Stimulated activated CD4-positive, alpha-beta T cell treated with anti-CD3 and anti-CD28 coated beads, Interleukin-15, amount 100 ng/mL, for 48 hours (primary cell): ENCODE data around the gene CFAP46.
"Not testable (repeated sequence)": the region's sequence is repeated elsewhere in the genome, so short reads cannot be mapped to it uniquely, and the experiment has no call there.

ENCODE experiments used
- DNase-seq, 2 donors: peaks; one replicate each; pipeline ENCODE4 v3.0.0-alpha.2; 2020; ENCODE audit warnings: low read depth in 2 of 2

Gene CFAP46

GRCh38 chr10:132899751-132900065 lies 42.7 kb downstream of the CFAP46 start:
- no peak for DNase-seq

GRCh38 chr10:132899054-132899750 lies 43.2 kb downstream of the CFAP46 start:
- DNase-seq: no peak

GRCh38 chr10:132898391-132899053 lies 43.8 kb downstream of the CFAP46 start:
- no peak for DNase-seq

- no peak for DNase-seq
Measured at GRCh38 chr10:132897516-132898381, 44.6 kb downstream of the CFAP46 start.

- not testable (repeated sequence) for DNase-seq
Measured at GRCh38 chr10:132893786-132894185, 48.6 kb downstream of the CFAP46 start.

- no peak for DNase-seq
Measured at GRCh38 chr10:132893090-132893489, 49.3 kb downstream of the CFAP46 start.

GRCh38 chr10:132892004-132892403 lies 50.4 kb downstream of the CFAP46 start:
- DNase-seq: no peak

GRCh38 chr10:132891368-132891767 lies 51.0 kb downstream of the CFAP46 start:
- no peak for DNase-seq

GRCh38 chr10:132890301-132890700 lies 52.1 kb downstream of the CFAP46 start:
- DNase-seq: no peak

GRCh38 chr10:132889556-132889955 lies 52.8 kb downstream of the CFAP46 start:
- no peak for DNase-seq

GRCh38 chr10:132888898-132889490 lies 53.4 kb downstream of the CFAP46 start:
- DNase-seq: no peak

GRCh38 chr10:132888446-132888845 lies 53.9 kb downstream of the CFAP46 start:
- DNase-seq: not testable (repeated sequence)

- no peak for DNase-seq
Measured at GRCh38 chr10:132886211-132887099, 55.9 kb downstream of the CFAP46 start.

GRCh38 chr10:132885451-132886210 lies 56.7 kb downstream of the CFAP46 start:
- no peak for DNase-seq

- no peak for DNase-seq
Measured at GRCh38 chr10:132884691-132885271, 57.6 kb downstream of the CFAP46 start.

GRCh38 chr10:132884041-132884440 lies 58.3 kb downstream of the CFAP46 start:
- no peak for DNase-seq

GRCh38 chr10:132883391-132883881 lies 58.9 kb downstream of the CFAP46 start:
- DNase-seq: no peak

- no peak for DNase-seq
Measured at GRCh38 chr10:132882069-132882951, 60.1 kb downstream of the CFAP46 start.
